Trophoblast cell (in vitro differentiated cells and primary cell): ENCODE data around the gene PEX12.
"Not testable (repeated sequence)": the region's sequence is repeated elsewhere in the genome, so short reads cannot be mapped to it uniquely, and the experiment has no call there.

Experiments
- DNase-seq, 2 donors: peaks; one replicate each; pipeline ENCODE4 v3.0.0-alpha.2; 2016
- H2AFZ ChIP-seq: 2 replicates; pipeline ENCODE4 v1.6.1; 2013; ENCODE audit warnings: low read length, moderate library complexity, mild to moderate bottlenecking; ENCODE audit not compliant: insufficient read depth, poor library complexity
- H2AK5ac ChIP-seq: 2 replicates; pipeline ENCODE4 v1.6.1; 2013; ENCODE audit warnings: mild to moderate bottlenecking, low read length
- H2BK120ac ChIP-seq: 2 replicates; pipeline ENCODE4 v1.6.1; 2013; ENCODE audit warnings: low read length, mild to moderate bottlenecking, moderate library complexity; ENCODE audit not compliant: insufficient read depth, poor library complexity
- H2BK12ac ChIP-seq: 2 replicates; pipeline ENCODE4 v1.6.1; 2013; ENCODE audit warnings: mild to moderate bottlenecking, low read length, moderate library complexity
- H2BK5ac ChIP-seq: 2 replicates; pipeline ENCODE4 v1.6.1; 2013; ENCODE audit warnings: low read length, low read depth, moderate library complexity, mild to moderate bottlenecking; ENCODE audit not compliant: poor library complexity
- H3K14ac ChIP-seq: 2 replicates; pipeline ENCODE4 v1.6.1; 2013; ENCODE audit warnings: mild to moderate bottlenecking, low read length
- H3K18ac ChIP-seq: 2 replicates; pipeline ENCODE4 v1.6.1; 2013; ENCODE audit warnings: mild to moderate bottlenecking, low read length
- H3K23ac ChIP-seq: 2 replicates; pipeline ENCODE4 v1.6.1; 2013; ENCODE audit warnings: low read length
- H3K27ac ChIP-seq: 2 replicates; pipeline ENCODE4 v1.5.1; 2013; ENCODE audit warnings: low read depth, mild to moderate bottlenecking, inconsistent platforms, low read length, moderate library complexity
- H3K27me3 ChIP-seq: 2 replicates; pipeline ENCODE4 v1.6.1; 2013; ENCODE audit warnings: inconsistent platforms, mild to moderate bottlenecking, low read length, moderate library complexity; ENCODE audit not compliant: insufficient read depth
- H3K36me3 ChIP-seq, 2 experiments: 1 replicate in 1 of 2; 2 replicates in 1 of 2; pipeline ENCODE4 v1.6.1; 2013; ENCODE audit warnings: low read length in 2 of 2, mild to moderate bottlenecking in 2 of 2, moderate library complexity in 1 of 2; ENCODE audit not compliant: insufficient read depth in 2 of 2, control insufficient read depth in 1 of 2
- H3K4ac ChIP-seq: 2 replicates; pipeline ENCODE4 v1.6.1; 2013; ENCODE audit warnings: low read depth, mild to moderate bottlenecking, low read length, moderate library complexity
- H3K4me1 ChIP-seq, 2 experiments: 1 replicate in 1 of 2; 2 replicates in 1 of 2; pipeline ENCODE4 v1.6.1; 2013; ENCODE audit warnings: low read length in 2 of 2, mild to moderate bottlenecking in 2 of 2, moderate library complexity in 1 of 2; ENCODE audit not compliant: insufficient read depth in 2 of 2, control insufficient read depth in 1 of 2
- H3K4me2 ChIP-seq: 2 replicates; pipeline ENCODE4 v1.6.1; 2013; ENCODE audit warnings: inconsistent platforms, mild to moderate bottlenecking, low read length, moderate library complexity
- H3K4me3 ChIP-seq: 2 replicates; pipeline ENCODE4 v1.5.1; 2013; ENCODE audit warnings: mild to moderate bottlenecking, low read depth, low read length, inconsistent platforms
- H3K79me1 ChIP-seq: one replicate; pipeline ENCODE4 v1.6.1; 2013; ENCODE audit warnings: low read length
- H3K79me2 ChIP-seq: 2 replicates; pipeline ENCODE4 v1.6.1; 2013; ENCODE audit warnings: low read length, mild to moderate bottlenecking; ENCODE audit not compliant: control insufficient read depth, insufficient read depth, poor library complexity
- H3K9ac ChIP-seq: 2 replicates; pipeline ENCODE4 v1.6.1; 2013; ENCODE audit warnings: mild to moderate bottlenecking, low read length
- H3K9me3 ChIP-seq: 2 replicates; pipeline ENCODE4 v1.6.1; 2013; ENCODE audit warnings: low read depth, mild to moderate bottlenecking, control low read depth, inconsistent platforms, low read length; ENCODE audit not compliant: insufficient read depth
- H4K12ac ChIP-seq: 2 replicates; pipeline ENCODE4 v1.6.1; 2013; ENCODE audit warnings: low read depth, mild to moderate bottlenecking, low read length, moderate library complexity
- H4K8ac ChIP-seq: 2 replicates; pipeline ENCODE4 v1.6.1; 2013; ENCODE audit warnings: low read depth, mild to moderate bottlenecking, low read length, moderate library complexity
- H4K91ac ChIP-seq: one replicate; pipeline ENCODE4 v1.6.1; 2013; ENCODE audit warnings: low read depth, mild to moderate bottlenecking, low read length, moderate library complexity
- WGBS: extraction: QIAGEN DNeasy Blood & Tissue Kit; methylation state at CpG from one replicate; pipeline ENCODE4 v1.1.7; 2013; ENCODE audit warnings: missing lambda C conversion rate; ENCODE audit not compliant: insufficient read length, insufficient coverage; ENCODE audit errors: extremely low coverage; 5-methylcytosine and 5-hydroxymethylcytosine counted together

PEX12 gene

GRCh38 chr17:35610746-35611145 is 32.4 kb upstream of the PEX12 start:
- not testable (repeated sequence) for H3K23ac ChIP-seq, H2AK5ac ChIP-seq, H2BK12ac ChIP-seq, H3K9me3 ChIP-seq, H3K27ac ChIP-seq, H3K79me1 ChIP-seq, H4K12ac ChIP-seq, H3K4me3 ChIP-seq, H3K4ac ChIP-seq, H3K27me3 ChIP-seq, H3K9ac ChIP-seq, H4K8ac ChIP-seq, H2BK120ac ChIP-seq, H3K14ac ChIP-seq, H3K18ac ChIP-seq, H3K4me2 ChIP-seq, H4K91ac ChIP-seq, H2BK5ac ChIP-seq, H3K79me2 ChIP-seq, H3K4me1 ChIP-seq, H2AFZ ChIP-seq
- H3K36me3 ChIP-seq = peaks cover 14 to 18% of the 10 kb centered on the region in 2 experiments
- no CpG with 5 or more reads among the region's 12 CpGs for WGBS
- peak; percentile 69 to 78 for DNase-seq

GRCh38 chr17:35609831-35610230 is 31.5 kb upstream of the PEX12 start:
- Histone ChIP-seq H3K79me2 (no peaks in the 10 kb centered on the region), H3K36me3 (peaks cover 14 to 21% of the 10 kb centered on the region in 2 experiments), H3K79me1 (no peaks in the 10 kb centered on the region), H3K4me3 (no peak overlapping the region), H4K12ac (no peak overlapping the region), H3K18ac (no peak overlapping the region), H4K8ac (no peak overlapping the region), H3K4me2 (no peak overlapping the region), H2AK5ac (no peak overlapping the region), H3K27me3 (no peaks in the 10 kb centered on the region), H3K14ac (no peak overlapping the region), H3K4ac (no peak overlapping the region), H4K91ac (no peak overlapping the region), H2BK120ac (no peak overlapping the region), H2BK5ac (no peak overlapping the region), H3K4me1 (no peaks in the 10 kb centered on the region), H3K27ac (no peak overlapping the region), H3K9me3 (no peaks in the 10 kb centered on the region), H3K23ac (no peak overlapping the region), H2AFZ (no peak overlapping the region), H3K9ac (no peak overlapping the region), H2BK12ac (no peak overlapping the region)
- no CpG with 5 or more reads among the region's 4 CpGs for WGBS
- no peak for DNase-seq

GRCh38 chr17:35607239-35607847 is 29.0 kb upstream of the PEX12 start:
- H3K36me3 ChIP-seq = peaks cover 20 to 27% of the 10 kb centered on the region in 2 experiments
- H2BK5ac ChIP-seq = no peak overlapping the region
- no peak overlapping the region for H3K4me3 ChIP-seq
- H3K79me2 ChIP-seq = no peaks in the 10 kb centered on the region
- no peak for DNase-seq
- H3K18ac ChIP-seq = no peak overlapping the region
- no peak overlapping the region for H4K12ac ChIP-seq
- H3K79me1 ChIP-seq = no peaks in the 10 kb centered on the region
- H2AK5ac ChIP-seq = no peak overlapping the region
- H3K27ac ChIP-seq = no peak overlapping the region
- no peak overlapping the region for H3K23ac ChIP-seq
- H3K4ac ChIP-seq = no peak overlapping the region
- H3K4me2 ChIP-seq = no peak overlapping the region
- no peak overlapping the region for H2BK12ac ChIP-seq
- no CpG with 5 or more reads among the region's 3 CpGs for WGBS
- H4K91ac ChIP-seq = no peak overlapping the region
- no peak overlapping the region for H4K8ac ChIP-seq
- H3K9ac ChIP-seq = no peak overlapping the region
- no peaks in the 10 kb centered on the region for H3K4me1 ChIP-seq
- no peaks in the 10 kb centered on the region for H3K27me3 ChIP-seq
- no peak overlapping the region for H2AFZ ChIP-seq
- H3K9me3 ChIP-seq = no peaks in the 10 kb centered on the region
- H2BK120ac ChIP-seq = no peak overlapping the region
- H3K14ac ChIP-seq = no peak overlapping the region

- no CpG with 5 or more reads among the region's 2 CpGs for WGBS
- no peak overlapping the region for H2AK5ac ChIP-seq
- peaks cover 22 to 31% of the 10 kb centered on the region in 2 experiments for H3K36me3 ChIP-seq
- no peak overlapping the region for H4K91ac ChIP-seq
- no peak overlapping the region for H2BK12ac ChIP-seq
- no peak overlapping the region for H4K12ac ChIP-seq
- no peak overlapping the region for H3K4me3 ChIP-seq
- H3K9ac ChIP-seq = no peak overlapping the region
- no peak overlapping the region for H3K4ac ChIP-seq
- no peak overlapping the region for H4K8ac ChIP-seq
- no peak overlapping the region for H3K23ac ChIP-seq
- H3K79me1 ChIP-seq = no peaks in the 10 kb centered on the region
- no peak for DNase-seq
- no peak overlapping the region for H3K18ac ChIP-seq
- no peak overlapping the region for H3K14ac ChIP-seq
- no peak overlapping the region for H2BK5ac ChIP-seq
- no peak overlapping the region for H3K27ac ChIP-seq
- no peaks in the 10 kb centered on the region for H3K4me1 ChIP-seq
- no peaks in the 10 kb centered on the region for H3K79me2 ChIP-seq
- no peaks in the 10 kb centered on the region for H3K27me3 ChIP-seq
- H3K9me3 ChIP-seq = no peaks in the 10 kb centered on the region
- no peak overlapping the region for H2AFZ ChIP-seq
- H3K4me2 ChIP-seq = no peak overlapping the region
- H2BK120ac ChIP-seq = no peak overlapping the region
Measured at GRCh38 chr17:35605678-35606077, 27.3 kb upstream of the PEX12 start.
